ENCODE results near the gene WDR73.

DNA sequence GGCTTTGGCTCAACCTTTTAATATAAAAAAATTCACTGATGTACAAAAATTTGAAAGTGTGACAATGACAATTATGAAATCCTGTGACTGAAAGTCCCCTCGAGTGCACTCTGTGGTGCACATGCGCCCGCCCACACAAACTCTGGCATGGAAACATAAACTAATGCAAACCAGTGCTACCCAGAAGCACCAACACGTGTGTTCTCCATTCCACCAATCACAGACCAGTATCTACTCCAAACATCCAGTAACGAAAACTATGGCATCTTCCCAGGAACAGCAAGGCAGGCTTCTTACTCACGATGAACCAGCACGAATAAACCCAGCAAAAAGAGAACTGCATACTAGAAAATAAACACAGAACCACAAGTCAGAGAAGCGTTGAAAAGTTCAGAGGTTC lies 15.6 kb upstream of the WDR73 start:
- no peak for TF ChIP-seq POLR2A (IDR thresholded peaks at IDR 0.05)
- no peak for TF ChIP-seq EP300 (IDR thresholded peaks at IDR 0.05; ENCODE audit: low read depth)
- no peak for TF ChIP-seq CTCF (IDR thresholded peaks at IDR 0.05)
